Activated CD8-positive, alpha-beta memory T cell treated with anti-CD3 and anti-CD28 coated beads, Interleukin-2, amount 50 U/mL, for 1 hour (primary cell): ENCODE measurements around the gene SLC6A6.
"Not testable (repeated sequence)": the region's sequence is repeated elsewhere in the genome, so short reads cannot be mapped to it uniquely, and the experiment has no call there.

Source experiments
- DNase-seq: peaks from one replicate; pipeline ENCODE4 v3.0.0-alpha.2; 2020; ENCODE audit errors: extremely low read depth

Gene SLC6A6

DNA sequence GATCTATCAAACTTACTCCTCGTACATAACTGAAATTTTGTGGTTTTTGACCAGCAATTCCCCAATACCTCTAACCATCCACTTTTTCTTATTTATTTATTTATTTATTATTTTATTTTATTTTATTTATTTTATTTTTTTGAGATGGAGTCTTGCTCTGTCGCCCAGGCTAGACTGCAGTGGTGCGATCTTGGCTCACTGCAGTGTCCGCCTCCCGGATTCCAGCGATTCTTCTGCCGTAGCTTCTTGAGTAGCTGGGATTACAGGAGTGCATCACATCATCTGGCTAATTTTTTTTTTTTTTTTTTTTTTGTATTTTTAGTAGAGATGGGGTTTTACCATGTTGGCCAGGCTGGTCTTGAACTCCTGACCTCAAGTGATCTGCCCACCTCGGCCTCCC is 35.3 kb downstream of the SLC6A6 start:
- DNase-seq, result not testable (repeated sequence)

- DNase-seq, result no peak
Observed at GRCh38 chr3:14438262-14438661, 35.9 kb downstream of the SLC6A6 start.

- DNase-seq, result no peak
Observed at GRCh38 chr3:14438929-14439328, 36.5 kb downstream of the SLC6A6 start.

GRCh38 chr3:14439501-14440167 is 37.2 kb downstream of the SLC6A6 start:
- DNase-seq, result no peak

DNA sequence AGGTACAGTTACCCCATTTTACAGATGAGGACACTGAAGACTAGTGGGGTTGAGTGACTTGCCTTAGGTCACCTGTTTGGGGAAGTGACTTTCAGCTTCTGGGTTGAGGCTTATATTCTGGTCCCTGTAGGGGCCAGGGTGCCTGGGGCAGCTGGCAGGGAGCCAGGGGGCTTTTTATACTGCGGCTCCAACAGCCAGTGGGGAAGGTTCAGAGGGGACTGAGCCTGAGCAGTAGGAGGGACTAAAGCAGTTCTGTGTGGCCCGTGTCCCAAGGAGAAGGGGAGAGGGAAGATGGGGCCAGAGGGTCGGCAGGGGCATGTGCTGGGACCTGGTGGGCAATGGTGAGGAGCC is 37.7 kb downstream of the SLC6A6 start:
- no peak for DNase-seq

- no peak for DNase-seq
Observed at GRCh38 chr3:14440531-14441239, 38.3 kb downstream of the SLC6A6 start.

- no peak for DNase-seq
Observed at GRCh38 chr3:14441240-14441919, 39.0 kb downstream of the SLC6A6 start.

DNA sequence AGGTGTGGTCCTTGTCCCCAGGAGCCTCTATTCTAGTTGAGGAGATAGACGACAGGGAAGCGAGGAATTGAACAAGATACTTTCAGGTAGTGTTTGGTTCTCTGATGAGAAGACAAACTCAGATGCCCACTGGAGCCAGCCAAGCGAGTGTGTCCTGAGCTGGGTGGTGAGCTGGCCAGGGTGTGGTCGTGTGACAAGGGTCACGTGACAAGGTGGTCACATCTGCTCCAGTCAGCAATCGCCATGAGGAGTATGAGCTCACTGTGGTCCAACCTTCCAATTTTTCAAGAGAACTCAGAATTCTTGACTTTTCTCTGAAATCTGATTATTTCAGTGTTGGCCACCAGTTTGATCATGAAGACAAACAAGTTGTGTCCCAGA is 39.5 kb downstream of the SLC6A6 start:
- no peak for DNase-seq

- DNase-seq, result no peak
Observed at GRCh38 chr3:14444380-14444779, 42.0 kb downstream of the SLC6A6 start.

DNA sequence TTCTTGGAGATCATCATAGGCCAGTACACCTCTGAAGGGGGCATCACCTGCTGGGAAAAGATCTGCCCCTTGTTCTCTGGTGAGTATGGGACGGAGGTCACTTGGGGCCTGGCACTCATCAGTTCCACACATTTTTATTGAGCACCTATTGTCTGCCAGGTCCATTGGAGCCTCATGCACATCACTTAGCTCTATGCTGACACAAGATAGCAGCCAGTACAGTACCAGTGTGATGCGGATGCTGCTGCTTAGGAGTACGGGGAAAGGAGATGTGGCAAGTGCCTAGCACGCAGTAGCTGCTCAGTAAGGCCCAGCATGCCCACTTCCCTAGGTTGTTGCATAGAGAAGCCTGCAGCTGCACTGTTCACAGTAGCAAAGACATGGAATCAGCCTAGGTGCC is 43.4 kb downstream of the SLC6A6 start:
- DNase-seq, result no peak

DNA sequence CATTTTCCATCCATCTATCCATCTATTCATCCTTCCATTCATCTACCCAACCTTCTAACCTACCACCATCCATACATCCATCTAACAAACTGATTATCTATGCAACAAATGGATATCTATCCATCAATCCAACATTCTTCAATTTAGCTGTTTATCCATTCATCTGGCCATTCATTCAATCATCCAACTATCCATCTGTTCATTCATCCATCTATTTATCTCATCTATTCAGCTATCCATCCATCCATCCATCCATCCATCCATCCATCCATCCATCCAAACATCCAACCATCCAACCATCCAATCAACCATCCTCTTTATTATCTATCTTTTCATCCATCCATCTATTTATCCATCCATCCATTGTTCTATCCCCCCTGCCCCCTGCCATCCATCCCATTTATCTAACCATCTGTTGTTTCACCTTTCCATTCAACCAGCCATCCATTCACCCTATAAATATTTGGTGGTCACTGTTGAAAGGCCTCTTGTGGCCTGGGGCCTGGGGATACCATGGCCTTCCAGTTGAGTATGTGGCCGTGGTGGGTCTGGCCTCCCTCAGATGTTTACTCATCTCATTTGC is 44.7 kb downstream of the SLC6A6 start:
- DNase-seq, result no peak

DNA sequence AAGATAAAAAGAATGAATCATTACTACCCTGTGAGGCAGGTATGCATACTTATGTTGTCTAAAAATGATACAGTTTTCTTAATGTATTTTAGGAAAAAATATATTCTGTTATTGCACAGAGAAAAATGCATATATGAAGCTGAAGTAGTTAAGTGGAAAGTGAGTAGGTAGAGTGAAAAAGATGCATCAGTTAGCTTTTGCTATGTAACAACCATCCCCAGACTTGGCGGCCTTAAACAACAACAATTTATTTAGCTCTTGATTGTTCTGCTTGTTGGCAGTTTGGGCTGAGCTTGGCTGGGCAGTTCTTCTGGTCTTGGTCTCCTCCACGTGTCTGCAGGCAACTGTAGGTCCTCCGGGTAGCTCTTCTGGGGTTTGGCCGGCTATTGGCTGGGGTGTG is 45.7 kb downstream of the SLC6A6 start:
- DNase-seq, result no peak

GRCh38 chr3:14448756-14449727 is 46.6 kb downstream of the SLC6A6 start:
- no peak for DNase-seq

GRCh38 chr3:14450506-14450905 is 48.1 kb downstream of the SLC6A6 start:
- no peak for DNase-seq

GRCh38 chr3:14450922-14451606 is 48.7 kb downstream of the SLC6A6 start:
- no peak for DNase-seq

DNA sequence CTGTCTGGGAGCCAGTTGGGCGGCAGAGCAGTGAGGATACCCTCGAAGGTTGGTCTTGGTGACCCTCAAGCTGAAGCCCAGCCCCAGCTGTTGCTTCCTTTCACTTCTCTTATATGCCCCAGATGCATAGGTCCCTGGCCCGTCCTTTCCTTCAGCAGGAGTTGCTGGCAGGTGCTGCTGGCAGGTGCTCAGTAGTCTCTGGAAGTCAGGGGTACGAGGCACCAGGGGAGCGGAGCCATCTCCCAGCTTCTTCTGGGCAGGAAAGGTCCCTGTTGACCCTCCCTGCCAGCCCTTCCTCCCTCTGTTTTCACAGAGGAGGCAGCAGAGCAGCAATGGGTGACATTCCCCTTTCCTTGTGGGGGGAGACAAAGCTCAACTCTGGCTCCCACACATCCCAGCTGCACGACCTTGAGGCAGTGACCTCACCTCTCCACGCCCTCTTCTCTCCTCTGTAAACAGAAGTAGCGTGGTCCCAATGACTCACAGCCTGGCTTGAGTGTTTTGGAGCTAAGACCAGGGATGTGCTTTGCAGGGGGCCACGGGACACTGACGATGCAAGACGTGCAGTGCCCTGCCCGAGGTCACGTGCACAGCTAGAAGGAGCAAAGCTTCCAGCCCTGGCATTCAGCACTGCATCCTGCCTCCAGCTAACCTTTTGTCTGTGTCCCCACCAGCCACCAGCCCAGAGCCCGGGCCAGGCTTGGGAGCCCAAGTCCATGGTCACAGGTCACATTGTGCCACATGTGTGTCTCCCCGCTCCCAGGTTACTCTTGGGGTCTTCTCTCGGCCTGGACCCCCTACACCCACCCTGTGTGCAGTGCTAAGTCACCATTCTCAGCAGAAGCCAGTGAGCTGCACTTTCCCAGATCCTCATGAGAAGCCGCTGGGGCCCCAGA is 49.7 kb downstream of the SLC6A6 start:
- no peak for DNase-seq

DNA sequence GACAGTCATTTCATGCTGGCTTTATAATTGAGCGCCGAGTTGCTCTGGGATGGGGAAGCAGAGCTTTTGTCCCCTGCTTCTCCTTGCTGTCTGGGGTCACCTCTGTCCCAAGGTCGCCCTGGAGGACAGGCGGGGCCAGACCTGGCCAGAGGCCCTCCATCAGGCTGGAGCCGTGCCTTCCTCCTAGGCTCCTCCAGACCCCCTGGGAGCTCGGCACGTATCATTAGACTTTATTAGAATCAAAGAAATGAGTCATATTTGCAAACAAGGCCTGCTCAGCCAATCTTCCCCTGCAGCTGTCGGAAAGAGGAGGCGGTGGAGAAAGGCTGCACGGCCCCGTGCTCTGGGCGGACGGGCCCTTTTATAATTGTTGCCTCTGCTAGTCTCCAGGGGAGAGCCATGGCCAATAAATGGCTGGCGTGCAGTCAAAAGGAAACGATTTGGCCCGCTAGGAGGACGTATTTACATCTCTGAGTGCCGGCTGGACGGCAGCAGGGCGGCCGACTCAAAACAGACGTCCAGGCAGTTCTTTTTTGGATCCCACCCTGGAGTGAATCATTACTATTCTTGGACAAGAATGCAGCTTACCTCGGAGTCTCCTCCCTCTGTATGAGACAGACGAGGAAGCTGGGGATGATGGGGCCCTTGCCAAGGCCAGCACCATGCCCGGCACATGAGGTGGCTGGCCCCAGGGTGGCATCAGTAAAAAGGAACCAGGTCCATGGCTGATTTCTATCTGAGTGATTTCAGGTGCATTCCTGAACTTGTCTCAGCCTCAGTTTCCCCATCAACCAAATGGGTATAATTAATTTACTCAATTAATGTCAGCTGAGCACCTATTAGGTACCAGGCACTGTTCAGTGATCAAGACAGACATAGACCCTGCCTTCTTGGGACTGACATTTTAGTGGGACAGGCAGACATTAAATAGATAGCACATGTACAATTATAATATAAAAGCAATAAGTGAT is 50.6 kb downstream of the SLC6A6 start:
- no peak for DNase-seq

GRCh38 chr3:14453876-14454638 is 51.7 kb downstream of the SLC6A6 start:
- DNase-seq, result no peak
